Mesenteric fat pad (tissue), 1 donor: Measurements from ENCODE around the gene ZNF777. TPM values are rescaled to one million over a fixed set of nuclear protein-coding genes. Genes with fewer than 3 reads are reported as not detected.

Experiments
- DNase-seq: peaks from one replicate; pipeline ENCODE4 v3.0.0-alpha.2; 2020; ENCODE audit warnings: low spot score
- total RNA-seq: library from RNA; stranded (reverse); fragmentation: NEBNext Ultra II Directional; extraction: Animal tissue kit (Norgen Biotek cat#: 25700); gene quantifications from one replicate; pipeline ENCODE4 v1.2.1, GENCODE V29; 2021
- donor health status: DM: yes; HTN: yes; CAD: no.

The ZNF777 gene
- total RNA-seq, 1 donor from 2014 or later, result 9.2 TPM

GRCh38 chr7:149477494-149478443 lies 16.9 kb upstream of the ZNF777 start:
- no peak for DNase-seq

DNA sequence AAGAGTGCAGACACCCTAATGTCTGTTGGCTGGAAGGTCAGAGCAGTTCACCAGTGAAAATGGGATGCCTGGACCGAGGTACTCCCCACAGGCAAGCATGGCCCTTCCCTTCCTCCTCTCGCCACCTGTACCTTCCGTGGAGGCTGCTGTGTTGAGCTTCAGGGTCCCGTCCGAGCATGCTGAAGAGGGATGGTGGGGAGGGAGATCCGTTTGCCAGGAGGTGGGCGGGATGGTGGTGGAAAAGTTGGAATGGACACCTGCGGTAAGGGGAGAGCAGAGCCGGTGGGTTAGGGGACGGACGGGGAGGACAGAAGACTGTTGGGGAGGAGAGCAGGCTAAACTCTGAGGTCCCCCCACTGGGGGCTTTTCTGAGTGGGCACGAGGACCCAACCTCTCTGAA lies 15.9 kb upstream of the ZNF777 start:
- no peak for DNase-seq

DNA sequence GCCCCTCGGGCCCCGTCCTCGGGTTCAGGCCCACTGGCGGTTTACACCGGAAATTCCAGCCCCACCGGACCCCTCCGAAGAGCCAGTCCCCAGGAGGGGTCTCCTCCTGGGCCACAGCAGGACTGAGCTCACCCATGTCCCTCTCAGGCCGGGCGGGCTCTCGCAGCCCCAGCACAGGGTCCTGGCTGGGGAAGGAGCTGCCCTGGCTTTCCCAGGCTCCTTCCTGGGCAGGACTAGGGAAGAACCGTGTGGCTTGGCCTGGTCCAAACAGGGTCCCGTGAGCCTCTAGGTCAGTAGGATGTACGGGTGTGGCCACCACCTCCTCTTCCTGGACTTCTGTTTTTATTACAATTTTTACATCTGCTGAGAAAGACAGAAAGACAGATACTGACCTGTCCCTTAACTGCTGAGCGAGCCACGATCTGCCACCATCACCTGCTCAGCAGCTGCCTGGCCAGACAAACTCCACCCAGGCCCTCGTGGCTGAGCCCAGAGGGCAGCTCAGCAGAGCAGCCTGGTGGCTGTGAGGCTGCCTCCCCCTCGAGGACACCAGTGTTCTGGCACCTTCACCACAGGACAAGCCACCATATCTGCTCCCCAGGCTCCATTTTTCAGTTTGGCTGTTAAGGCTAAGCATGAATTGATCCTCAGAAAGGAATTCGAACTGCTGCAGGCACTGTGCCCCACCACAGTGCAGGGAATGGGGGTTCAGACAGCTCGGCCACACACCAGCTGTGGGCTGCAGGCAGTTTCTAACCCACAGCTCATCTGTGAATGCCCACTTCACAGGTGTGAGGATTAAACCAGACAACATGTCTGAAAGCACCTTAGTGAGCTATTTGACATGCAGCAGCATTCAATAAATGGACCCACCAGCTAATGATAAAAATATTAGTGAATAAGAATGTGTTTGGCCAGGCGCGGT lies 14.5 kb upstream of the ZNF777 start:
- no peak for DNase-seq

GRCh38 chr7:149474309-149475120 lies 13.7 kb upstream of the ZNF777 start:
- no peak for DNase-seq

GRCh38 chr7:149473251-149473650 lies 12.4 kb upstream of the ZNF777 start:
- no peak for DNase-seq

DNA sequence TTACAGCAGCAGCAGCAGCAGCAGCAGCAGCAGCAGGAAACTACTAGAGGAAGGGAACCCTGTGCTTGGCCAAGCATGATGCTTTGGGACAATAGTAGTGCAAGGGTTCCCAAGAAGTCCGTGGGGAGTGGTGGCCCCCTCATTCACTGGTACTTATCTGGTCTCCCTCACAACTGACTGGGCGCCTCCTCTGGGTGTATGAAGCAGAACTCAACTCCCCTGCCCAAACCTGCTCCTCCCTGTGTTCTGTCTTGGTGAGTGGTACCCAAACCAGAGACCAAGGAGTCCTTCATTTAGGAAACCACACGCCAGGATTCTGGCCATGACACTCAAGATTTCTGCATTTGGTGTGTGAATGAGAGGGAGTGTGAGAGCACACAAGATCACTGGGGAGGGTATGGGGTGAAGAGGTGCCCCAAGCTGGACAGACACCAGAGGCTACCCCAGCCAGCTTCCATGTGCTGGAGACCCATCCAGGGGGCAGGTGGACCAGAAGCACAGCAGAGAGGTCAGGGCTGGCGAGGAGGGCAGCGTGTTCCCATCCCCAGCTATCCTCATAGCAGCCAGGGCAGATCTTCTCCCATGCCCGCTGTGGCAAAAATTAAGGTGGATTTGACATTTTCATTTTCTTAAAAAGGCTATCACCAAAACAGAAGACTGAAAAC lies 10.6 kb upstream of the ZNF777 start:
- no peak for DNase-seq

- DNase-seq, result no peak
Measured at GRCh38 chr7:149469806-149470205, 8.9 kb upstream of the ZNF777 start.

- DNase-seq, result no peak
Measured at GRCh38 chr7:149468208-149468607, 7.3 kb upstream of the ZNF777 start.

DNA sequence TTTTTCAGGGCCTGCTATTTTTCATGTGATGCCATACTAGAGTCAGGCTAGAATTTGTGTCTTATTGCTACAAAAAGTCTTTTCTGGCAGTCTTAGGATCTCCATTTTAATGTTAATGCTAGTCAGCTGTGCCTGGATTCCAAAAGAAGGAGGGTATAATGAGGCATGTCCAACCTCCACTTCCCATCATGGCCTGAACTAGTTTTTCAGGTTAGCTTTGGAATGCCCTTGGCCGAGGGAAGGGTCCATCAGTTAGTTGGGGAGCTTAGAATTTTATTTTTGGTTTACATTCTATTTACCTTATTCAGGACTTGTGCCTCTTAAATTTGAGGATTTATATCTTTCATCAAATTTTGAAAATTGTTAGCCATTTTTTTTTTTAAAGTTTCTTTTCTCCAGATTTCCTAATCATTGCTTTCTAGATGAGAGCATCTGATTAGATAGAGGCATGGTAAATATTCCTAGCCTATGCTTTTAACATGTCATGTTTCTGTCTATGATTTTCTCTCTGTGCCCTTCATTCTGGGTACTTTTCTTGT lies 6.5 kb upstream of the ZNF777 start:
- no peak for DNase-seq

- DNase-seq, result no peak
Measured at GRCh38 chr7:149466364-149466763, 5.5 kb upstream of the ZNF777 start.

DNA sequence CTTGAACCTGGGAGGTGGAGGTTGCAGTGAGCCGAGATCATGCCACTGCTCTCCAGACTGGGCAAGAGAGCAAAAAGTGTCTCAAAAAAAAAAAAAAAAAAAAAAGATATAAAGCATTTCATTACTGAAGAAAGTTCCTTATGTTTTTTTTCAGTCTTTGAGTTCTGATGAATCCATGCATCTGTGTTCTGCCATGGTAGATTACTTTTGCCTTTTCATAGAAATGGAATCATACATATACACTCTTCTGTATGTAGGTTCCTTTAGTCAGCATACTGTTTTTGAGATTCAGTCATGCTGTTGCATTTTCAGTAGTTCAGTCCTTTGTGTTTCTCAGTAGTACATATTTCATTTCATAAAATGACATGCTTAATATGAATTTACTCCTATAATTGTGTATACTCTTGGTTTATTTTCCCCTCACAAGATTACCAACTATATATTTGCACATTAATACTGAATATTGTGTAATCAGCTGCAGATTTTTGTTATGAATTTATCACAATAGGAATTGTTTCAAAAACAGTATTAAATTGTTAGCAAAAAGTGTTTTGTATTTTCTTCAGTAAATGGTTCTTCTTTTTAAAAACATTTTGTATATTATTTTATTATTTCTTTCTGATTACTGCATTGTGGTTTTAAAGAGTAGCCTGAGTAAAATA lies 2.8 kb upstream of the ZNF777 start:
- DNase-seq, result no peak

GRCh38 chr7:149462101-149462520 lies 1.2 kb upstream of the ZNF777 start:
- no peak for DNase-seq

GRCh38 chr7:149459540-149460452 lies 1.1 kb downstream of the ZNF777 start:
- DNase-seq, result no peak

DNA sequence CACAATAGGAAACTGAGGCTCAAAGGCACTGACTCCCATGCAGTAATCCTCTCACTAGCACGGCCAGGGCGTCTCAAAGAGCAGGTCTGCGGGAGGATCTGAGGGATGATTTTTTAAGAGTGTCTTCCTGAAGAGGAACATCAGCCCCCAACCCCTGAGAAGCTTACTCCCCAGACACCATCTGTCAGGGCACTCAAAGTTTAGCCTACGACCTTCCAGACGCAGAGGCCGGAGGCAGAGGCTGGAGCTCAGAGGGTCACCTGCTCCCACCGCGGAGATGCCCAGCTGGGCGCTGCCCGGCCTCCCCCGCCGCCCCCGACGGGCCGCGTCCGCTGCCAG lies 1.7 kb downstream of the ZNF777 start:
- DNase-seq, result no peak

- DNase-seq, result no peak
Measured at GRCh38 chr7:149458235-149458634, 2.6 kb downstream of the ZNF777 start.

DNA sequence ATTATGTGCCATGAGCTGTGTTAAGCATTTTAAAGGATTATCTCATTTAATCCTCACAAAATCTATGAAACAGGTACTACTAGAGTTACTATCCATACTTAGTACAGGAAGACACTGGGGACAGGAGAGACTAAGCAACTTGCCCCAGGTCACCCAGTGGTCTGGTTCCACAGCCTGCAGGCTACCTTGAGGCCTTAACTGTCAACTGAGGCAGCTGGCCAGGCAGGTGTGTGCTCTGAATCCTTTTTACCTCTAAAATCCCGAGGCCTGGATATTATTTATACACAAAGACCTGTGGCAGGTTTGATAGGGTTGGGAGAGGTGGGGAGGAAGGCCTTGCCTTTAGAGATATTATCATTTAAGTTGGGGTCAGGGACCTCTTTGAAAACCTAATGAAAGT lies 3.1 kb downstream of the ZNF777 start:
- DNase-seq, result no peak

GRCh38 chr7:149456506-149457421 lies 4.1 kb downstream of the ZNF777 start:
- peak; percentile 53 for DNase-seq
